ENCODE data around the gene ZBTB7C. TPM values are rescaled to one million over a fixed set of nuclear protein-coding genes. Genes with fewer than 3 reads are reported as not detected.

The ZBTB7C gene
- total and polyA plus RNA-seq, 4 donors, result 3.2 to 10.9 (median 3.7) TPM

GRCh38 chr18:48360376-48361021, 48.7 kb downstream of the ZBTB7C start:
- Histone ChIP-seq H3K9ac (ENCODE audit: insufficient read depth in 1 of 2, low read length in 2 of 2) (no peak overlapping the region), H3K36me3 (ENCODE audit: control insufficient read depth in 4 of 4, insufficient read depth in 4 of 4, low read length in 4 of 4) (no peaks in the 10 kb centered on the region), H3K4me1 (ENCODE audit: control insufficient read depth in 5 of 5, insufficient read depth in 5 of 5, low read length in 5 of 5) (peaks cover 0 to 2% (median 0%) of the 10 kb centered on the region in 5 donors), H3K27me3 (ENCODE audit: control insufficient read depth in 3 of 3, insufficient read depth in 3 of 3, low read length in 2 of 3) (no peaks in the 10 kb centered on the region), H3K4me3 (no peak overlapping the region), H3K9me3 (ENCODE audit: control insufficient read depth in 4 of 4, insufficient read depth in 3 of 4, low read length in 3 of 4) (no peaks in the 10 kb centered on the region), H3K27ac (ENCODE audit: low read depth in 1 of 2, low read length in 1 of 2) (no peak overlapping the region)
- TF ChIP-seq CTCF (IDR thresholded peaks at IDR 0.05; ENCODE audit: control extremely low read depth, extremely low read depth), result no peak
- DNase-seq (no peak), ATAC-seq (ENCODE audit: insufficient read depth, low FRiP score) (no peak)
- 88% methylated on average over 9 of the region's 9 CpGs for WGBS, 2 donors

GRCh38 chr18:48359626-48360025, 49.6 kb downstream of the ZBTB7C start:
- H3K27me3 ChIP-seq (ENCODE audit: control insufficient read depth in 3 of 3, insufficient read depth in 3 of 3, low read length in 2 of 3), result no peaks in the 10 kb centered on the region
- DNase-seq (no peak), ATAC-seq (ENCODE audit: insufficient read depth, low FRiP score) (no peak)
- 79 to 83% methylated on average over 3 of the region's 3 CpGs for WGBS, 2 donors
- no peaks in the 10 kb centered on the region for H3K36me3 ChIP-seq (ENCODE audit: control insufficient read depth in 4 of 4, insufficient read depth in 4 of 4, low read length in 4 of 4)
- H3K9me3 ChIP-seq (ENCODE audit: control insufficient read depth in 4 of 4, insufficient read depth in 3 of 4, low read length in 3 of 4), result no peaks in the 10 kb centered on the region
- H3K9ac ChIP-seq (ENCODE audit: insufficient read depth in 1 of 2, low read length in 2 of 2), result no peak overlapping the region
- no peak for TF ChIP-seq CTCF (IDR thresholded peaks at IDR 0.05; ENCODE audit: control extremely low read depth, extremely low read depth)
- H3K4me3 ChIP-seq, result no peak overlapping the region
- no peak overlapping the region for H3K27ac ChIP-seq (ENCODE audit: low read depth in 1 of 2, low read length in 1 of 2)
- H3K4me1 ChIP-seq (ENCODE audit: control insufficient read depth in 5 of 5, insufficient read depth in 5 of 5, low read length in 5 of 5), result peaks cover 0 to 2% (median 0%) of the 10 kb centered on the region in 5 donors

GRCh38 chr18:48358868-48359267, 50.3 kb downstream of the ZBTB7C start:
- DNase-seq, result no peak
- WGBS, 2 donors, result 78 to 89% methylated on average over 3 of the region's 3 CpGs
- H3K4me1 ChIP-seq (ENCODE audit: control insufficient read depth in 5 of 5, insufficient read depth in 5 of 5, low read length in 5 of 5), result peaks cover 0 to 2% (median 0%) of the 10 kb centered on the region in 5 donors
- H3K36me3 ChIP-seq (ENCODE audit: control insufficient read depth in 4 of 4, insufficient read depth in 4 of 4, low read length in 4 of 4), result no peaks in the 10 kb centered on the region
- H3K9ac ChIP-seq (ENCODE audit: insufficient read depth in 1 of 2, low read length in 2 of 2), result no peak overlapping the region
- no peak overlapping the region for H3K27ac ChIP-seq (ENCODE audit: low read depth in 1 of 2, low read length in 1 of 2)
- H3K4me3 ChIP-seq, result no peak overlapping the region
- no peak for ATAC-seq (ENCODE audit: insufficient read depth, low FRiP score)
- TF ChIP-seq CTCF (IDR thresholded peaks at IDR 0.05; ENCODE audit: control extremely low read depth, extremely low read depth), result no peak
- H3K27me3 ChIP-seq (ENCODE audit: control insufficient read depth in 3 of 3, insufficient read depth in 3 of 3, low read length in 2 of 3), result no peaks in the 10 kb centered on the region
- H3K9me3 ChIP-seq (ENCODE audit: control insufficient read depth in 4 of 4, insufficient read depth in 3 of 4, low read length in 3 of 4), result no peaks in the 10 kb centered on the region

Data from lung (tissue), 12 donors.